ENCODE measurements around the gene PIH1D1. TPM values are rescaled to one million over a fixed set of nuclear protein-coding genes. Genes with fewer than 3 reads are reported as not detected.
A peak's percentile ranks its signal among the peaks of the same experiment; 100 is the strongest.

The PIH1D1 gene
- total and polyA plus RNA-seq, 2 of the 13 experiments (the other 11 are each of a cell fraction or from before 2014, with no cell fraction given), result 110 to 137 TPM

DNA sequence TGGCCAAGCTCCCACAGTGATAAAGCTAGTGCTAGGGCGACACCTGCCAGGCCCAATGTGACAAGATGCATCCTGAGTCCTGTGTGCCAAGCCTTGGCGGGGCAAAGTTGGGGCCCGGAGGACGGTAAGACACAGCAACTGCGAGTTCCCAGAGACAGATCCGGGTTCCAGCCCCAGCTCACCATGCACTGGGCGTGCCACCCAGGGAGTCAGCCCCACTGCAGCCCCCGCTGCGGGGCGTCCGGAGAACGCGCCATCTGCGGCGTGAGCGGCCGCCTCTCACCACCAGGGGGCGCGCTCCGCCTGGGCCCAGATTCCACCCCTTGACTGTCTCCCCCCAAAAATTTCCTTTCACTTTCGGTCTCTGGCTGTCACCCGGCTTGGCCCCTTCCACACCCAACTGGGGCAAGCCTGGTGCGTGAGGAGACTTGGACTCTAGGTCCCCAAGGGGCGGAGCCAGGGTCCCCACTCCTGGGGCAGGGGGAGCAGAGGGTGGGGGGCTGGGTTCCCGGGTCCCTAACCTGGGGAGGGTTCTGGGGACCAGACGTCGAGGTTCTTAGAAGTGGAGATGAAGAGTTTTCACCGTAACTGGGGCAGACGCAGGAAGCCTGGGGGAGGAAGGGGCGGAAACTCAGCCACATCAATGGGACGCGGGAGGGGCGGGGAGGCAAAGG, 22.4 kb upstream of the PIH1D1 start, which contains the start of gene FLT3LG (continued):
- TF ChIP-seq ZNF484 (CRISPR knock-in tag; IDR thresholded peaks at IDR 0.05; ENCODE audit: borderline replicate concordance, low read depth), result no peak
- TF ChIP-seq THYN1 (CRISPR knock-in tag; IDR thresholded peaks at IDR 0.05; ENCODE audit: borderline replicate concordance, low read depth), result no peak
- peak; percentile 87 for TF ChIP-seq ZSCAN22 (CRISPR knock-in tag; IDR thresholded peaks at IDR 0.05)
- TF ChIP-seq, protein P1, sequence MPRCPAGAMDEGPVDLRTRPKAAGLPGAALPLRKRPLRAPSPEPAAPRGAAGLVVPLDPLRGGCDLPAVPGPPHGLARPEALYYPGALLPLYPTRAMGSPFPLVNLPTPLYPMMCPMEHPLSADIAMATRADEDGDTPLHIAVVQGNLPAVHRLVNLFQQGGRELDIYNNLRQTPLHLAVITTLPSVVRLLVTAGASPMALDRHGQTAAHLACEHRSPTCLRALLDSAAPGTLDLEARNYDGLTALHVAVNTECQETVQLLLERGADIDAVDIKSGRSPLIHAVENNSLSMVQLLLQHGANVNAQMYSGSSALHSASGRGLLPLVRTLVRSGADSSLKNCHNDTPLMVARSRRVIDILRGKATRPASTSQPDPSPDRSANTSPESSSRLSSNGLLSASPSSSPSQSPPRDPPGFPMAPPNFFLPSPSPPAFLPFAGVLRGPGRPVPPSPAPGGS (CRISPR knock-in tag; IDR thresholded peaks at IDR 0.05), result peak; percentile 63; the same call in 1 of the 2 replicates
- TF ChIP-seq ZNF335 (CRISPR knock-in tag; IDR thresholded peaks at IDR 0.05), result no peak
- no peak for TF ChIP-seq RFXAP (CRISPR knock-in tag; IDR thresholded peaks at IDR 0.05; ENCODE audit: borderline replicate concordance)
- no peak for TF ChIP-seq POLR2G (IDR thresholded peaks at IDR 0.05; ENCODE audit: low read depth, low read length)
- no peak for TF ChIP-seq ZNF672 (CRISPR knock-in tag; IDR thresholded peaks at IDR 0.05)
- TF ChIP-seq ZNF737 (CRISPR knock-in tag; IDR thresholded peaks at IDR 0.05; ENCODE audit: borderline replicate concordance), result no peak
- TF ChIP-seq, protein P2, sequence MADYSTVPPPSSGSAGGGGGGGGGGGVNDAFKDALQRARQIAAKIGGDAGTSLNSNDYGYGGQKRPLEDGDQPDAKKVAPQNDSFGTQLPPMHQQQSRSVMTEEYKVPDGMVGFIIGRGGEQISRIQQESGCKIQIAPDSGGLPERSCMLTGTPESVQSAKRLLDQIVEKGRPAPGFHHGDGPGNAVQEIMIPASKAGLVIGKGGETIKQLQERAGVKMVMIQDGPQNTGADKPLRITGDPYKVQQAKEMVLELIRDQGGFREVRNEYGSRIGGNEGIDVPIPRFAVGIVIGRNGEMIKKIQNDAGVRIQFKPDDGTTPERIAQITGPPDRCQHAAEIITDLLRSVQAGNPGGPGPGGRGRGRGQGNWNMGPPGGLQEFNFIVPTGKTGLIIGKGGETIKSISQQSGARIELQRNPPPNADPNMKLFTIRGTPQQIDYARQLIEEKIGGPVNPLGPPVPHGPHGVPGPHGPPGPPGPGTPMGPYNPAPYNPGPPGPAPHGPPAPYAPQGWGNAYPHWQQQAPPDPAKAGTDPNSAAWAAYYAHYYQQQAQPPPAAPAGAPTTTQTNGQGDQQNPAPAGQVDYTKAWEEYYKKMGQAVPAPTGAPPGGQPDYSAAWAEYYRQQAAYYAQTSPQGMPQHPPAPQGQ (CRISPR knock-in tag; IDR thresholded peaks at IDR 0.05; ENCODE audit: borderline replicate concordance), result no peak
- TF ChIP-seq FOXP1 (IDR thresholded peaks at IDR 0.05), result no peak
- no peak for TF ChIP-seq FOXP1 (CRISPR knock-in tag; IDR thresholded peaks at IDR 0.05)
- TF ChIP-seq ZMYM3 (CRISPR knock-in tag; IDR thresholded peaks at IDR 0.05), result no peak
- TF ChIP-seq, protein P3, sequence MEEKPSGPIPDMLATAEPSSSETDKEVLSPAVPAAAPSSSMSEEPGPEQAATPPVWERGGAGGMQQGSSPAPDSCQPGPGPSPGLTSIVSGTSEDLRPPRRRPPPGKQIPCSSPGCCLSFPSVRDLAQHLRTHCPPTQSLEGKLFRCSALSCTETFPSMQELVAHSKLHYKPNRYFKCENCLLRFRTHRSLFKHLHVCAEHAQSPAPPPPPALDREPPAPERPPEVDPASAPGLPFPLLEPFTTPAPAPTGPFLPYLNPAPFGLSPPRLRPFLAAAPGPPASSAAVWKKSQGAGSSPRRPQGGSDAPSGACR (CRISPR knock-in tag; IDR thresholded peaks at IDR 0.05), result no peak
- no peak for TF ChIP-seq ZNF232 (CRISPR knock-in tag; IDR thresholded peaks at IDR 0.05; ENCODE audit: borderline replicate concordance)
- TF ChIP-seq ZNF343 (CRISPR knock-in tag; IDR thresholded peaks at IDR 0.05), result 0 out of 2 replicates have a peak, but pooled peaks have one; percentile 38
- TF ChIP-seq, protein P4, sequence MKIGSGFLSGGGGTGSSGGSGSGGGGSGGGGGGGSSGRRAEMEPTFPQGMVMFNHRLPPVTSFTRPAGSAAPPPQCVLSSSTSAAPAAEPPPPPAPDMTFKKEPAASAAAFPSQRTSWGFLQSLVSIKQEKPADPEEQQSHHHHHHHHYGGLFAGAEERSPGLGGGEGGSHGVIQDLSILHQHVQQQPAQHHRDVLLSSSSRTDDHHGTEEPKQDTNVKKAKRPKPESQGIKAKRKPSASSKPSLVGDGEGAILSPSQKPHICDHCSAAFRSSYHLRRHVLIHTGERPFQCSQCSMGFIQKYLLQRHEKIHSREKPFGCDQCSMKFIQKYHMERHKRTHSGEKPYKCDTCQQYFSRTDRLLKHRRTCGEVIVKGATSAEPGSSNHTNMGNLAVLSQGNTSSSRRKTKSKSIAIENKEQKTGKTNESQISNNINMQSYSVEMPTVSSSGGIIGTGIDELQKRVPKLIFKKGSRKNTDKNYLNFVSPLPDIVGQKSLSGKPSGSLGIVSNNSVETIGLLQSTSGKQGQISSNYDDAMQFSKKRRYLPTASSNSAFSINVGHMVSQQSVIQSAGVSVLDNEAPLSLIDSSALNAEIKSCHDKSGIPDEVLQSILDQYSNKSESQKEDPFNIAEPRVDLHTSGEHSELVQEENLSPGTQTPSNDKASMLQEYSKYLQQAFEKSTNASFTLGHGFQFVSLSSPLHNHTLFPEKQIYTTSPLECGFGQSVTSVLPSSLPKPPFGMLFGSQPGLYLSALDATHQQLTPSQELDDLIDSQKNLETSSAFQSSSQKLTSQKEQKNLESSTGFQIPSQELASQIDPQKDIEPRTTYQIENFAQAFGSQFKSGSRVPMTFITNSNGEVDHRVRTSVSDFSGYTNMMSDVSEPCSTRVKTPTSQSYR (CRISPR knock-in tag; IDR thresholded peaks at IDR 0.05; ENCODE audit: borderline replicate concordance), result no peak
- TF ChIP-seq HNRNPL (IDR thresholded peaks at IDR 0.05; ENCODE audit: low read depth, low read length), result no peak
- TF ChIP-seq YEATS2 (CRISPR knock-in tag; IDR thresholded peaks at IDR 0.05; ENCODE audit: borderline replicate concordance), result peak; percentile 34; the same call in 1 of the 2 replicates
- TF ChIP-seq, protein P5, sequence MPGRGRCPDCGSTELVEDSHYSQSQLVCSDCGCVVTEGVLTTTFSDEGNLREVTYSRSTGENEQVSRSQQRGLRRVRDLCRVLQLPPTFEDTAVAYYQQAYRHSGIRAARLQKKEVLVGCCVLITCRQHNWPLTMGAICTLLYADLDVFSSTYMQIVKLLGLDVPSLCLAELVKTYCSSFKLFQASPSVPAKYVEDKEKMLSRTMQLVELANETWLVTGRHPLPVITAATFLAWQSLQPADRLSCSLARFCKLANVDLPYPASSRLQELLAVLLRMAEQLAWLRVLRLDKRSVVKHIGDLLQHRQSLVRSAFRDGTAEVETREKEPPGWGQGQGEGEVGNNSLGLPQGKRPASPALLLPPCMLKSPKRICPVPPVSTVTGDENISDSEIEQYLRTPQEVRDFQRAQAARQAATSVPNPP (CRISPR knock-in tag; IDR thresholded peaks at IDR 0.05), result no peak
- no peak for TF ChIP-seq ZNF251 (CRISPR knock-in tag; IDR thresholded peaks at IDR 0.05)
- TF ChIP-seq SALL1 (CRISPR knock-in tag; IDR thresholded peaks at IDR 0.05), result peak; percentile 33; the same call in 1 of the 2 replicates
- TF ChIP-seq ARHGAP35 (CRISPR knock-in tag; IDR thresholded peaks at IDR 0.05; ENCODE audit: borderline replicate concordance), result peak; percentile 51; the same call in 1 of the 2 replicates
